HFF-Myc (cell line): ENCODE data around the gene ANAPC13.

Experiments
- DNase-seq: peaks from one replicate; pipeline ENCODE4 v3.0.0-alpha.2; 2011; ENCODE audit warnings: low read depth; ENCODE audit errors: extremely low read depth
- H3K4me3 ChIP-seq: replicated peaks from 2 replicates; pipeline ENCODE4 v1.5.1; 2011; ENCODE audit warnings: low read depth, mild to moderate bottlenecking, control low read depth, low read length
- CTCF ChIP-seq: IDR thresholded peaks from 2 replicates; pipeline ENCODE4 v1.5.1; 2012; ENCODE audit warnings: mild to moderate bottlenecking, low read depth, low read length, control low read depth; ENCODE audit errors: missing control alignments

Gene ANAPC13

GRCh38 chr3:134449277-134449676 is 36.5 kb downstream of the ANAPC13 start:
- DNase-seq: no peak

GRCh38 chr3:134448664-134449063 is 37.1 kb downstream of the ANAPC13 start:
- TF ChIP-seq CTCF: no peak
- no peak for DNase-seq
- no peak overlapping the region for H3K4me3 ChIP-seq

More at GRCh38 chr3:134449277-134449676, 36.5 kb downstream of the ANAPC13 start:
- peak; percentile 47 for TF ChIP-seq CTCF
- no peak overlapping the region for H3K4me3 ChIP-seq

DNA sequence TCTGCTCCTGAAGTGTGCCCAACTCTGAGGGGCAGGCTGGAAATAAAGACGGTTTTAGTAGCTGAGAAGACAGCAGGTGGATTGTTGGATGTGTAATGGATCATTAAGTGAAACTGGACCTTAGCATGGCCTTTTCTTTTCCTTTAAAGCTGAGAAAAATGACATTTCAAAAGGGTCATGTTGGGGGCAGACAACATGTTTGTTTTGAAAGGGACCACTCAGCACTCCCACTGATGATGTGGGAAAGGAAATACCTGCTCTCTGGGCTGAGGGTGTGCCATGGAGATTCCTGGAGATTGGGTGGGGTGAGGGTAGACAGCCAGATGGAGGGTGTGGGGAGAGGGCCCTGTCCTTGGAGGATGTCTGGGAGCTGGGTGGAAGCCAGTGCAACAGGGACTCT is 38.4 kb downstream of the ANAPC13 start:
- no peak overlapping the region for H3K4me3 ChIP-seq
- DNase-seq: no peak
- TF ChIP-seq CTCF: no peak

GRCh38 chr3:134446800-134447199 is 39.0 kb downstream of the ANAPC13 start:
- DNase-seq: no peak
- no peak for TF ChIP-seq CTCF
- H3K4me3 ChIP-seq: no peak overlapping the region

DNA sequence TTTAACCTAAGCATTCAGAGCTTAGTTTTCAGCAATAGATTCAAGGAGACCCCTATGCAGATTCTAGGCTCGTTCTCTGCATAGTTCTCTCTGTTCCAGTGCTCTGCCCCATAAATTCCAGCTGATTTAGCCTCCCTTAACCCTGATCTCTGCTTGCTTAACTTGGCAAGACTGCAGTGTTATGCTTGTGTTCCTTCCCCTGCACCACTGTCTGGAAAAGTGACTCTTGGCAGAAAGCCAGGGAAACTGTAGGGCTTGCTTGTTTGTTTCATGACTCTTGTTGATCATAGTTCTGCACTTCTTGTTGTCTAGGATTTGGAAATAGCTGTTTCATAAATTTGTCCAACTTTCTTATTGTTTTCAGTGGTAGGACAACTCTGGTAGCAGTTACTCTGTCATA is 40.1 kb downstream of the ANAPC13 start:
- no peak overlapping the region for H3K4me3 ChIP-seq
- TF ChIP-seq CTCF: no peak
- no peak for DNase-seq

DNA sequence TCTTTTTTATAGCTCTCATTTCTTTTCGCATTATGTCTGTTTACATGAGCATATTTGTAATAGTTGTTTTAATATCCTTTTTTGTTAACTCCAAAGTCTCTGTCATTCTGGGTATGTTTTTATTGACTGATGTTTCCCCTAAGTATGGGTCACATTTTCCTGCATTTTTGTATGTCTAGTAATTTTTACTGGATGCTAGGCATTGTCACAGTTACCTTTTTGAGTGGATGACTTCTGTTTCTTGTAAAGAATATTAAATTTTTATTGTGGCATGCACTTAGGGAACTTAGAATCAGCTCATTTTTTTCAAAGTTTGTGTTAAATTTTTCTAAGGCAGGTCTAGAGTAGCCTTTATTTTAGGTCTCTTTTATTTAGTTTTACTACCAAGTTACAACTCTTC is 40.7 kb downstream of the ANAPC13 start:
- no peak for DNase-seq
- no peak for TF ChIP-seq CTCF

GRCh38 chr3:134441821-134442220 is 44.0 kb downstream of the ANAPC13 start:
- DNase-seq: no peak
- H3K4me3 ChIP-seq: no peak overlapping the region
- TF ChIP-seq CTCF: no peak

More for the DNA sequence above, 40.7 kb downstream of the ANAPC13 start:
- no peak overlapping the region for H3K4me3 ChIP-seq
